ENCODE data around the gene CASP7.

DNA sequence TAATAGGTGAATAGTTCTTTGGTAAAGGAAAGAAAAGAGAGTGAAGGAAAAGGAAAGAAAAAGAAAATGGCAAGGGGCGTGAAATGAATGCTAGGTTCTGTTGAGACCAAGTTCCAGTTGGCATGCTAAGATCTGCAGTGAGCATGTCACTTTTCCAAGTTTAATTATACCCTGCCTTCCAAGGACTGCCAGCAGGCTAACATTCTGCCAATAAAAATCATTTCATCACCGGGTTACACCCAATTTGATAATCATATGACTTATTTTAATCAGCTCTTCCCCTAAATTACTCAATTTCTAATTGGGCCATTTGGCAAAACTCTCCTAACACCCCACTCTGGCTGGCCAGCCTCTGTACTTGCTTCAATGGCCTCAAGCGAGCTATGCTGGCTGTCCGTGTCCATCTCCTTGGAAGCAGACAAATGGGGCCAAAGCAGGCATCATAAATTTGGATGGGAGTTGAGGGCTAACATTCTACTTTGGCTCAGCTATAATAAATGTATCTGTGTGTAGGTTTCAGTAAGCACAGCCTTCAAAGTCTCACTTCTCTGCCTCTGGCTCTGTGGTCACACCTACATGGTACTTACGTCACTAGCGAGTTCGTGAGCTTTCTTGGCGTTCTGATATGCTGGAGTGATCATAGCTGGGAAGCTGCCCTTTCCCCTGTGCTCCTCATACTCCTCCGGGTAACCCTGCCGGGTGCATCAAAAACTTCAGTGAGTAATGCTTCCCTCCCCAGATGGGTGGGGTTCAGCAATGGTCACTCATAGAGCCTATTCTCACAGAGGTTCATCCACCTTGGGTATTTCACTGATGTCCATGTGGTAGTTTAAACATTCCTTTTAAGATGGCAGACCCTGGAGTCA, 33.1 kb upstream of the CASP7 start:
- TF ChIP-seq, protein P1, sequence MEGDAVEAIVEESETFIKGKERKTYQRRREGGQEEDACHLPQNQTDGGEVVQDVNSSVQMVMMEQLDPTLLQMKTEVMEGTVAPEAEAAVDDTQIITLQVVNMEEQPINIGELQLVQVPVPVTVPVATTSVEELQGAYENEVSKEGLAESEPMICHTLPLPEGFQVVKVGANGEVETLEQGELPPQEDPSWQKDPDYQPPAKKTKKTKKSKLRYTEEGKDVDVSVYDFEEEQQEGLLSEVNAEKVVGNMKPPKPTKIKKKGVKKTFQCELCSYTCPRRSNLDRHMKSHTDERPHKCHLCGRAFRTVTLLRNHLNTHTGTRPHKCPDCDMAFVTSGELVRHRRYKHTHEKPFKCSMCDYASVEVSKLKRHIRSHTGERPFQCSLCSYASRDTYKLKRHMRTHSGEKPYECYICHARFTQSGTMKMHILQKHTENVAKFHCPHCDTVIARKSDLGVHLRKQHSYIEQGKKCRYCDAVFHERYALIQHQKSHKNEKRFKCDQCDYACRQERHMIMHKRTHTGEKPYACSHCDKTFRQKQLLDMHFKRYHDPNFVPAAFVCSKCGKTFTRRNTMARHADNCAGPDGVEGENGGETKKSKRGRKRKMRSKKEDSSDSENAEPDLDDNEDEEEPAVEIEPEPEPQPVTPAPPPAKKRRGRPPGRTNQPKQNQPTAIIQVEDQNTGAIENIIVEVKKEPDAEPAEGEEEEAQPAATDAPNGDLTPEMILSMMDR (IDR thresholded peaks at IDR 0.05 in 4 of 5, conservative IDR thresholded peaks at IDR 0.05 in 1 of 5): no peak
- TF ChIP-seq POLR2A (IDR thresholded peaks at IDR 0.05): no peak

Data from gastrocnemius medialis (tissue), 4 donors.